Liver (tissue), 3 donors: ENCODE results near the gene MICAL2.

Source experiments
- ATF3 ChIP-seq: IDR thresholded peaks from 2 replicates; pipeline ENCODE4 v1.6.1; 2016; ENCODE audit warnings: antibody characterized with exemption
- CTCF ChIP-seq: fragments of 150-350 bp; IDR thresholded peaks from 2 replicates; pipeline ENCODE4 v1.5.1; 2017; ENCODE audit warnings: improper control_type of control experiment, low read depth, low read length; ENCODE audit not compliant: missing input control
- REST ChIP-seq: IDR thresholded peaks from 2 replicates; pipeline ENCODE4 v1.6.1; 2016; ENCODE audit warnings: antibody characterized with exemption, mild to moderate bottlenecking
- TAF1 ChIP-seq: conservative IDR thresholded peaks from 2 replicates; pipeline ENCODE4 v1.6.1; 2016; ENCODE audit warnings: antibody characterized with exemption, mild to moderate bottlenecking
- ZBTB33 ChIP-seq: IDR thresholded peaks from 2 replicates; pipeline ENCODE4 v1.6.1; 2016; ENCODE audit warnings: antibody characterized with exemption
- donor health status: healthy.
- donor health status: healthy.

- TF ChIP-seq CTCF, result no peak
- no peak for TF ChIP-seq REST
- TF ChIP-seq ZBTB33, result no peak
- no peak for TF ChIP-seq ATF3
- no peak for TF ChIP-seq TAF1
These were observed 23.1 kb upstream of the MICAL2 start for GRCh38 chr11:12087075-12088004.
